GM12878 (cell line): ENCODE data around the gene HRNR. TPM values are rescaled to one million over a fixed set of nuclear protein-coding genes. Genes with fewer than 3 reads are reported as not detected.

Source experiments
- E4F1 ChIP-seq: fragments of 450-650 bp; IDR thresholded peaks from 2 replicates; pipeline ENCODE4 v1.6.1; 2018; ENCODE audit warnings: borderline replicate concordance, mild to moderate bottlenecking; ENCODE audit not compliant: partially characterized antibody
- EGR1 ChIP-seq, 2 experiments: IDR thresholded peaks; 1 replicate in 1 of 2; 2 replicates in 1 of 2; pipeline ENCODE4 v1.6.1; 2011 to 2012; ENCODE audit warnings: low read depth in 2 of 2, low read length in 2 of 2, borderline replicate concordance in 1 of 2, mild to moderate bottlenecking in 1 of 2, moderate library complexity in 1 of 2
- ELK1 ChIP-seq: IDR thresholded peaks from 2 replicates; pipeline ENCODE4 v1.6.1; 2012; ENCODE audit warnings: low read depth, low read length, improper control_type of control experiment
- FOS ChIP-seq: IDR thresholded peaks from 3 replicates; pipeline ENCODE4 v1.6.1; 2011; ENCODE audit warnings: borderline replicate concordance; ENCODE audit not compliant: insufficient read length; ENCODE audit errors: extremely low read depth
- FOXK2 ChIP-seq: fragments of 450-650 bp; IDR thresholded peaks from 2 replicates; pipeline ENCODE4 v1.6.1; 2017; ENCODE audit warnings: mild to moderate bottlenecking, moderate library complexity
- FOXM1 ChIP-seq: IDR thresholded peaks from 2 replicates; pipeline ENCODE4 v1.6.1; 2012; ENCODE audit warnings: low read depth, mild to moderate bottlenecking, inconsistent platforms, low read length, moderate library complexity
- HDGF ChIP-seq: fragments of 450-650 bp; IDR thresholded peaks from 2 replicates; pipeline ENCODE4 v1.6.1; 2016; ENCODE audit warnings: antibody characterized with exemption
- KDM1A ChIP-seq: fragments of 200-600 bp; sonication (generic); IDR thresholded peaks from 2 replicates; pipeline ENCODE4 v1.6.1; 2016; ENCODE audit warnings: borderline replicate concordance
- MTA3 ChIP-seq: IDR thresholded peaks from 2 replicates; pipeline ENCODE4 v1.6.1; 2012; ENCODE audit warnings: low read length, inconsistent platforms, borderline replicate concordance
- NR2C1 ChIP-seq: fragments of 450-650 bp; IDR thresholded peaks from 2 replicates; pipeline ENCODE4 v1.6.1; 2017; ENCODE audit warnings: antibody characterized with exemption, mild to moderate bottlenecking, moderate library complexity
- PBX3 ChIP-seq: IDR thresholded peaks from 2 replicates; pipeline ENCODE4 v1.6.1; 2011; ENCODE audit warnings: mild to moderate bottlenecking, low read depth, low read length, moderate library complexity; ENCODE audit not compliant: insufficient replicate concordance
- RAD21 ChIP-seq: IDR thresholded peaks from 2 replicates; pipeline ENCODE4 v1.6.1; 2011; ENCODE audit warnings: mild to moderate bottlenecking, low read depth, low read length, moderate library complexity; ENCODE audit not compliant: insufficient read depth
- RUNX3 ChIP-seq: IDR thresholded peaks from 2 replicates; pipeline ENCODE4 v1.6.1; 2012; ENCODE audit warnings: low read length, inconsistent platforms
- SIN3A ChIP-seq: IDR thresholded peaks from 2 replicates; pipeline ENCODE4 v1.6.1; 2012; ENCODE audit warnings: low read depth, low read length, improper control_type of control experiment
- SP1 ChIP-seq: IDR thresholded peaks from one replicate; pipeline ENCODE4 v1.6.1; 2011; ENCODE audit warnings: low read depth, low read length
- TARDBP ChIP-seq: IDR thresholded peaks from 2 replicates; pipeline ENCODE4 v1.6.1; 2016; ENCODE audit warnings: borderline replicate concordance
- TBL1XR1 ChIP-seq: IDR thresholded peaks from 2 replicates; pipeline ENCODE4 v1.6.1; 2012; ENCODE audit warnings: low read depth, low read length, improper control_type of control experiment
- YY1 ChIP-seq: IDR thresholded peaks from 2 replicates; pipeline ENCODE4 v1.6.1; 2011; ENCODE audit warnings: low read depth, mild to moderate bottlenecking, low read length
- ZNF207 ChIP-seq: fragments of 450-650 bp; IDR thresholded peaks from 2 replicates; pipeline ENCODE4 v1.6.1; 2014; ENCODE audit warnings: antibody characterized with exemption, mild to moderate bottlenecking, borderline replicate concordance
- polyA plus RNA-seq, 11 experiments: library from polyadenylated mRNA; depleted of rRNA in 4 of 11; unstranded in 6 of 11; stranded (reverse) in 5 of 11; fragments of >200 nt; fragmentation: Nextera tagmentation in 4 of 11; fragmentation: Illumina TruSeq in 1 of 11; extraction: Ambion mirVana in 4 of 11; extraction: Trizol in 1 of 11; gene quantifications; 1 replicate in 1 of 11; 2 replicates in 10 of 11; pipeline versions ENCODE4 v1.2.1 to v1.2.3, GENCODE V29; 2011 to 2016; ENCODE audit warnings: inconsistent platforms in 2 of 11, missing spikeins in 2 of 11, low read depth in 1 of 11
- total RNA-seq, 4 experiments: library from RNA; depleted of rRNA in 3 of 4; stranded (reverse); fragments of >200 nt in 3 of 4; fragmentation: Illumina TruSeq in 1 of 4; extraction: Trizol in 1 of 4; gene quantifications; 2 replicates each; pipeline versions ENCODE4 v1.2.1 to v1.2.3, GENCODE V29; 2013 to 2021
- TF ChIP-seq, protein P1 (sequence below): IDR thresholded peaks from 2 replicates; pipeline ENCODE4 v1.6.1; 2011; ENCODE audit warnings: low read depth, low read length, improper control_type of control experiment, borderline replicate concordance
- TF ChIP-seq, protein P2 (sequence below): fragments of 450-650 bp; IDR thresholded peaks from 2 replicates; pipeline ENCODE4 v1.6.1; 2016; ENCODE audit warnings: mild to moderate bottlenecking
- TF ChIP-seq, protein P3 (sequence below): IDR thresholded peaks from 2 replicates; pipeline ENCODE4 v1.6.1; 2011; ENCODE audit warnings: low read depth, mild to moderate bottlenecking, low read length, moderate library complexity, borderline replicate concordance; ENCODE audit errors: extremely low read depth

HRNR gene
- total and polyA plus RNA-seq, 10 of the 15 experiments (the other 5 are each of a cell fraction or from before 2014, with no cell fraction given), result not detected

DNA sequence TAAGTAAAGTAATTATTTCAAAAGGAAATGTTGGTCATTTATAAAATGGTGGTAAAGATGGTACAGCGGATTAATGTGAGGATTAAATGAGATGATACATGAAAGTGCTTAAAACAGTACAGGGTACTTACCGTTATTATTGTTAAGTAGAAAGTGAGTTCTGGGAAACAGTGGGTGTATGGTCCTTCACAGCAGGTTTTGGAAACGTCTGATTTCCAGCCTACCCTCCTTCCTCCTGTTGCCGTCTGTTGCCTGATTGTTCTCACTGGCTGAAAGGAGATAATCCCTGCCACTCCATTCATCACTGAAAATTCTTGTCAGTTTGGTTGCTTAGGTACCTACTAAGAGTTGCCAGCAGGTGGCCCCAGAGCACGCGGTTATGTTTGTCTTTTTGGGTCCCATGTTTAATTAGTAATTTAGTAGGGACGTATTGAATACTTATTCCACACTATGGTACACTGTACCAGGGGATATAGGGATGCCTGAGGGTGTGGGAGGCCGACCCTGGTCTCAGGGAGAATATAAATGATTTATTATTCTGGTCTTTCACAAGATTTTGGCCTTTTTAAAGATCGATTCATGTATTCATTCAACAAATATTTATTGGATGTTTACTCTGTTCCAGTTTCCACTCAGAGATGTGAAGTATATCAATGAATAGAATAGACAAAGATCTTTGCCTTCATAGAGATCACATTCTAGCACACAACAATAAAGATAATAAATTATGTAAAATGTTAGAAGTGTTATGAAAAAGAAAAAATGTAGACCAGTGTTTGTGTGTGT lies 34.1 kb downstream of the HRNR start (continued):
- TF ChIP-seq, protein P1, sequence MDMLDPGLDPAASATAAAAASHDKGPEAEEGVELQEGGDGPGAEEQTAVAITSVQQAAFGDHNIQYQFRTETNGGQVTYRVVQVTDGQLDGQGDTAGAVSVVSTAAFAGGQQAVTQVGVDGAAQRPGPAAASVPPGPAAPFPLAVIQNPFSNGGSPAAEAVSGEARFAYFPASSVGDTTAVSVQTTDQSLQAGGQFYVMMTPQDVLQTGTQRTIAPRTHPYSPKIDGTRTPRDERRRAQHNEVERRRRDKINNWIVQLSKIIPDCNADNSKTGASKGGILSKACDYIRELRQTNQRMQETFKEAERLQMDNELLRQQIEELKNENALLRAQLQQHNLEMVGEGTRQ, result no peak
- no peak for TF ChIP-seq TBL1XR1
- no peak for TF ChIP-seq FOXK2
- no peak for TF ChIP-seq FOXM1
- TF ChIP-seq KDM1A, result no peak
- no peak for TF ChIP-seq SP1
- no peak for TF ChIP-seq ZNF207
- no peak for TF ChIP-seq ELK1
- TF ChIP-seq RAD21, result peak; percentile 77
- TF ChIP-seq MTA3, result no peak
- no peak for TF ChIP-seq TARDBP
- no peak for TF ChIP-seq FOS
- no peak for TF ChIP-seq EGR1 (IDR thresholded peaks at IDR 0.05; ENCODE audit: borderline replicate concordance in 1 of 2, low read depth in 2 of 2, low read length in 2 of 2)
- no peak for TF ChIP-seq HDGF
- TF ChIP-seq, protein P2, sequence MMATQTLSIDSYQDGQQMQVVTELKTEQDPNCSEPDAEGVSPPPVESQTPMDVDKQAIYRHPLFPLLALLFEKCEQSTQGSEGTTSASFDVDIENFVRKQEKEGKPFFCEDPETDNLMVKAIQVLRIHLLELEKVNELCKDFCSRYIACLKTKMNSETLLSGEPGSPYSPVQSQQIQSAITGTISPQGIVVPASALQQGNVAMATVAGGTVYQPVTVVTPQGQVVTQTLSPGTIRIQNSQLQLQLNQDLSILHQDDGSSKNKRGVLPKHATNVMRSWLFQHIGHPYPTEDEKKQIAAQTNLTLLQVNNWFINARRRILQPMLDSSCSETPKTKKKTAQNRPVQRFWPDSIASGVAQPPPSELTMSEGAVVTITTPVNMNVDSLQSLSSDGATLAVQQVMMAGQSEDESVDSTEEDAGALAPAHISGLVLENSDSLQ, result peak; percentile 53; the same call in 1 of the 2 replicates
- peak; percentile 35; the same call in 1 of the 2 replicates for TF ChIP-seq RUNX3
- TF ChIP-seq, protein P3, sequence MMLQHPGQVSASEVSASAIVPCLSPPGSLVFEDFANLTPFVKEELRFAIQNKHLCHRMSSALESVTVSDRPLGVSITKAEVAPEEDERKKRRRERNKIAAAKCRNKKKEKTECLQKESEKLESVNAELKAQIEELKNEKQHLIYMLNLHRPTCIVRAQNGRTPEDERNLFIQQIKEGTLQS, result no peak
- no peak for TF ChIP-seq SIN3A
- TF ChIP-seq E4F1, result no peak
- no peak for TF ChIP-seq NR2C1
- TF ChIP-seq PBX3, result peak; percentile 31
- TF ChIP-seq YY1, result peak; percentile 76
- TF ChIP-seq, all 136 proteins: peak for 7
